K562 (cell line): ENCODE results near the gene RPL39. TPM values are rescaled to one million over a fixed set of nuclear protein-coding genes. Genes with fewer than 3 reads are reported as not detected.

Experiments
- GTF2F1 ChIP-seq: IDR thresholded peaks from 2 replicates; pipeline ENCODE4 v1.6.1; 2011; ENCODE audit warnings: low read depth, low read length, improper control_type of control experiment
- PHB ChIP-seq: fragments of 250-450 bp; sonication (Bioruptor Pico); IDR thresholded peaks from 2 replicates; pipeline ENCODE4 v1.5.0; 2021
- POLR2AphosphoS5 ChIP-seq: IDR thresholded peaks from 2 replicates; pipeline ENCODE4 v1.6.1; 2011; ENCODE audit warnings: mild to moderate bottlenecking, low read depth, low read length, moderate library complexity; ENCODE audit not compliant: control insufficient read depth, insufficient read depth
- RFX5 ChIP-seq: IDR thresholded peaks from 2 replicates; pipeline ENCODE4 v1.6.1; 2011; ENCODE audit warnings: low read depth, mild to moderate bottlenecking, improper control_type of control experiment, low read length
- SPI1 ChIP-seq: IDR thresholded peaks from 2 replicates; pipeline ENCODE4 v1.6.1; 2011; ENCODE audit warnings: low read depth, low read length, control low read depth, borderline replicate concordance
- SREBF2 ChIP-seq: sonication (generic); formaldehyde crosslinking; IDR thresholded peaks from 2 replicates; pipeline ENCODE4 v1.4.0; 2020; ENCODE audit warnings: mild to moderate bottlenecking, missing genetic modification reagents
- ZFP1 ChIP-seq: fragments of 450-650 bp; formaldehyde crosslinking; IDR thresholded peaks from 2 replicates; pipeline ENCODE4 v1.4.0; 2020; ENCODE audit warnings: mild to moderate bottlenecking, mixed read lengths
- ZNF174 ChIP-seq: fragments of 250-450 bp; sonication (Bioruptor Pico); IDR thresholded peaks from 2 replicates; pipeline ENCODE4 v1.4.0; 2020; ENCODE audit warnings: mild to moderate bottlenecking
- ZNF699 ChIP-seq: fragments of 250-450 bp; sonication (Bioruptor Pico); IDR thresholded peaks from 2 replicates; pipeline ENCODE4 v1.8.0; 2021; ENCODE audit warnings: mild to moderate bottlenecking, moderate library complexity; ENCODE audit not compliant: insufficient replicate concordance
- polyA plus RNA-seq, 8 experiments: library from polyadenylated mRNA; depleted of rRNA in 4 of 8; stranded (reverse) in 5 of 8; unstranded in 3 of 8; fragments of >200 nt; fragmentation: Nextera tagmentation in 2 of 8; fragmentation: Illumina TruSeq in 1 of 8; extraction: Ambion mirVana in 2 of 8; extraction: Trizol in 1 of 8; gene quantifications; 2 replicates each; pipeline versions ENCODE4 v1.2.1 to v1.2.3, GENCODE V29; 2011 to 2014; ENCODE audit warnings: inconsistent platforms in 1 of 8, missing spikeins in 1 of 8
- total RNA-seq, 7 experiments: library from RNA; depleted of rRNA in 6 of 7; stranded (reverse); fragments of >200 nt in 6 of 7; fragmentation: Illumina TruSeq in 2 of 7; extraction: Trizol in 2 of 7; gene quantifications; 2 replicates each; pipeline versions ENCODE4 v1.2.1 to v1.2.3, GENCODE V29; 2011 to 2021; ENCODE audit warnings: low replicate concordance in 1 of 7
- TF ChIP-seq, protein P1 (sequence below), 2 experiments: fragments of 200-800 bp in 1 of 2; sonication (Bioruptor generic) in 1 of 2; sonication (generic) in 1 of 2; formaldehyde crosslinking in 1 of 2; IDR thresholded peaks in 1 of 2; conservative IDR thresholded peaks in 1 of 2; 2 replicates each; pipeline versions ENCODE4 v1.5.0 to v1.6.1; 2016 to 2020; ENCODE audit warnings: missing compliant biosample characterization in 1 of 2, missing genetic modification characterization in 1 of 2, missing genetic modification reagents in 1 of 2
- TF ChIP-seq, protein P2 (sequence below): fragments of 450-650 bp; formaldehyde crosslinking; IDR thresholded peaks from 2 replicates; pipeline ENCODE4 v1.4.0; 2020; ENCODE audit warnings: mild to moderate bottlenecking, moderate library complexity
- TF ChIP-seq, protein P3 (sequence below): IDR thresholded peaks from 3 replicates; pipeline ENCODE4 v1.6.1; 2011; ENCODE audit warnings: borderline replicate concordance, mild to moderate bottlenecking, moderate library complexity; ENCODE audit not compliant: insufficient read length; ENCODE audit errors: extremely low read depth
- TF ChIP-seq, protein P4 (sequence below): fragments of 250-450 bp; sonication (Bioruptor Pico); IDR thresholded peaks from 2 replicates; pipeline ENCODE4 v1.4.0; 2020; ENCODE audit warnings: mild to moderate bottlenecking, moderate library complexity, borderline replicate concordance

RPL39 gene
- total and polyA plus RNA-seq, 9 of the 15 experiments (the other 6 are each of a cell fraction or from before 2014, with no cell fraction given), result 1,382 to 5,043 (median 3,226) TPM

DNA sequence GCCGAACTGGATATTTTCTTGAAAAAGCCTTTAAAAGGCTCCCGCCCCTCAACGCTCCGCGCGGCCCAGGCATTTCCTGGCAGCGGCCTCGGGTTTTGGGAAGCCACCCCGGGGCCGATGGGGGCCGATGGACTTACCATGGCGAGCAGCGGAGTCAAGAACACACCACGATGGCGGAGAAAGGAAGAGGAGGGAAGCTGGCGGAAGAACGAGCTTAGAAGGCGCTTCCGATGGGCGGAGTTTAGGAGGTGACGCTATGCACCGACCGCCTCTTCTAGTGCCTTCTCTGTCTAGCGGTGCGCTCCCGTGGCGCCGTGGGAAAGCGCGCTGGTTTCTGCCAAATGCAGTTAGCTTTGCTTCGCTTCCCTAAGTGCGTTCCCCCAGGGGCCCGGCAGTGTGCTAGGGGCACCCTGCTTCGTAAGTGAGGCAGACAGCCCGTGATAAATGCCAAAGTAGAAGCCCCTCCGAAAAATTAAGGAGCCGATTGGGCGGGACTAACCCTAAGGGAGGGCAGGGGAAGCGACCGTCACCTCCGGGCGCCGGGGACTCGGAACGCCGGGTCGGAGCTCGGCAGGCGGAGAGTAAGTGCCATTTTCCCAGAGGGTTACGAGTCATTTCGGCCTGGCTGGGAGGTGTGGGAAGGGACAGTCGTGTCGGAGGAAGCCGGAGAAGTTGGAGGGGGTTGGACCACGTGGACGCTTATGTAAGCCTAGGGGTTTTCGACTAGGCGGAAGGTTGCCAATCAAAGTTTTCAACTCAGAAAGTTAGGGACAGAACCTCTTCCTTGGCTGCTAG, at the start of gene RPL39 (continued):
- TF ChIP-seq, protein P1, sequence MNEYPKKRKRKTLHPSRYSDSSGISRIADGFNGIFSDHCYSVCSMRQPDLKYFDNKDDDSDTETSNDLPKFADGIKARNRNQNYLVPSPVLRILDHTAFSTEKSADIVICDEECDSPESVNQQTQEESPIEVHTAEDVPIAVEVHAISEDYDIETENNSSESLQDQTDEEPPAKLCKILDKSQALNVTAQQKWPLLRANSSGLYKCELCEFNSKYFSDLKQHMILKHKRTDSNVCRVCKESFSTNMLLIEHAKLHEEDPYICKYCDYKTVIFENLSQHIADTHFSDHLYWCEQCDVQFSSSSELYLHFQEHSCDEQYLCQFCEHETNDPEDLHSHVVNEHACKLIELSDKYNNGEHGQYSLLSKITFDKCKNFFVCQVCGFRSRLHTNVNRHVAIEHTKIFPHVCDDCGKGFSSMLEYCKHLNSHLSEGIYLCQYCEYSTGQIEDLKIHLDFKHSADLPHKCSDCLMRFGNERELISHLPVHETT (CRISPR knock-in tag; conservative IDR thresholded peaks at IDR 0.05 in 1 of 2, IDR thresholded peaks at IDR 0.05 in 1 of 2), result peak in 1 of 2 experiments; percentile 65; a peak in 1 of 4 replicates
- TF ChIP-seq ZFP1 (CRISPR knock-in tag) (no peak), SREBF2 (CRISPR knock-in tag) (no peak), SPI1 (peak; percentile 29; the same call in 1 of the 2 replicates), ZNF699 (CRISPR knock-in tag) (no peak), POLR2AphosphoS5 (peak; percentile 86), RFX5 (no peak), ZNF174 (CRISPR knock-in tag) (no peak), GTF2F1 (peak; percentile 86), PHB (CRISPR knock-in tag) (no peak)
- TF ChIP-seq, protein P2, sequence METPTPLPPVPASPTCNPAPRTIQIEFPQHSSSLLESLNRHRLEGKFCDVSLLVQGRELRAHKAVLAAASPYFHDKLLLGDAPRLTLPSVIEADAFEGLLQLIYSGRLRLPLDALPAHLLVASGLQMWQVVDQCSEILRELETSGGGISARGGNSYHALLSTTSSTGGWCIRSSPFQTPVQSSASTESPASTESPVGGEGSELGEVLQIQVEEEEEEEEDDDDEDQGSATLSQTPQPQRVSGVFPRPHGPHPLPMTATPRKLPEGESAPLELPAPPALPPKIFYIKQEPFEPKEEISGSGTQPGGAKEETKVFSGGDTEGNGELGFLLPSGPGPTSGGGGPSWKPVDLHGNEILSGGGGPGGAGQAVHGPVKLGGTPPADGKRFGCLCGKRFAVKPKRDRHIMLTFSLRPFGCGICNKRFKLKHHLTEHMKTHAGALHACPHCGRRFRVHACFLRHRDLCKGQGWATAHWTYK, result peak; percentile 93; the same call in 1 of the 2 replicates
- TF ChIP-seq, protein P3, sequence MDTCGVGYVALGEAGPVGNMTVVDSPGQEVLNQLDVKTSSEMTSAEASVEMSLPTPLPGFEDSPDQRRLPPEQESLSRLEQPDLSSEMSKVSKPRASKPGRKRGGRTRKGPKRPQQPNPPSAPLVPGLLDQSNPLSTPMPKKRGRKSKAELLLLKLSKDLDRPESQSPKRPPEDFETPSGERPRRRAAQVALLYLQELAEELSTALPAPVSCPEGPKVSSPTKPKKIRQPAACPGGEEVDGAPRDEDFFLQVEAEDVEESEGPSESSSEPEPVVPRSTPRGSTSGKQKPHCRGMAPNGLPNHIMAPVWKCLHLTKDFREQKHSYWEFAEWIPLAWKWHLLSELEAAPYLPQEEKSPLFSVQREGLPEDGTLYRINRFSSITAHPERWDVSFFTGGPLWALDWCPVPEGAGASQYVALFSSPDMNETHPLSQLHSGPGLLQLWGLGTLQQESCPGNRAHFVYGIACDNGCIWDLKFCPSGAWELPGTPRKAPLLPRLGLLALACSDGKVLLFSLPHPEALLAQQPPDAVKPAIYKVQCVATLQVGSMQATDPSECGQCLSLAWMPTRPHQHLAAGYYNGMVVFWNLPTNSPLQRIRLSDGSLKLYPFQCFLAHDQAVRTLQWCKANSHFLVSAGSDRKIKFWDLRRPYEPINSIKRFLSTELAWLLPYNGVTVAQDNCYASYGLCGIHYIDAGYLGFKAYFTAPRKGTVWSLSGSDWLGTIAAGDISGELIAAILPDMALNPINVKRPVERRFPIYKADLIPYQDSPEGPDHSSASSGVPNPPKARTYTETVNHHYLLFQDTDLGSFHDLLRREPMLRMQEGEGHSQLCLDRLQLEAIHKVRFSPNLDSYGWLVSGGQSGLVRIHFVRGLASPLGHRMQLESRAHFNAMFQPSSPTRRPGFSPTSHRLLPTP, result no peak
- TF ChIP-seq, protein P4, sequence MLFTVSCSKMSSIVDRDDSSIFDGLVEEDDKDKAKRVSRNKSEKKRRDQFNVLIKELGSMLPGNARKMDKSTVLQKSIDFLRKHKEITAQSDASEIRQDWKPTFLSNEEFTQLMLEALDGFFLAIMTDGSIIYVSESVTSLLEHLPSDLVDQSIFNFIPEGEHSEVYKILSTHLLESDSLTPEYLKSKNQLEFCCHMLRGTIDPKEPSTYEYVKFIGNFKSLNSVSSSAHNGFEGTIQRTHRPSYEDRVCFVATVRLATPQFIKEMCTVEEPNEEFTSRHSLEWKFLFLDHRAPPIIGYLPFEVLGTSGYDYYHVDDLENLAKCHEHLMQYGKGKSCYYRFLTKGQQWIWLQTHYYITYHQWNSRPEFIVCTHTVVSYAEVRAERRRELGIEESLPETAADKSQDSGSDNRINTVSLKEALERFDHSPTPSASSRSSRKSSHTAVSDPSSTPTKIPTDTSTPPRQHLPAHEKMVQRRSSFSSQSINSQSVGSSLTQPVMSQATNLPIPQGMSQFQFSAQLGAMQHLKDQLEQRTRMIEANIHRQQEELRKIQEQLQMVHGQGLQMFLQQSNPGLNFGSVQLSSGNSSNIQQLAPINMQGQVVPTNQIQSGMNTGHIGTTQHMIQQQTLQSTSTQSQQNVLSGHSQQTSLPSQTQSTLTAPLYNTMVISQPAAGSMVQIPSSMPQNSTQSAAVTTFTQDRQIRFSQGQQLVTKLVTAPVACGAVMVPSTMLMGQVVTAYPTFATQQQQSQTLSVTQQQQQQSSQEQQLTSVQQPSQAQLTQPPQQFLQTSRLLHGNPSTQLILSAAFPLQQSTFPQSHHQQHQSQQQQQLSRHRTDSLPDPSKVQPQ (CRISPR knock-in tag), result no peak
